HG03175 (cell line): Measurements from ENCODE around the gene E2F8.

Experiments
- ATAC-seq: cut with Tn5 transposase; IDR thresholded peaks from one replicate; pipeline ENCODE4 v1.9.1; 2021; ENCODE audit warnings: mild to moderate bottlenecking, moderate library complexity; ENCODE audit not compliant: unreplicated experiment

Gene E2F8

DNA sequence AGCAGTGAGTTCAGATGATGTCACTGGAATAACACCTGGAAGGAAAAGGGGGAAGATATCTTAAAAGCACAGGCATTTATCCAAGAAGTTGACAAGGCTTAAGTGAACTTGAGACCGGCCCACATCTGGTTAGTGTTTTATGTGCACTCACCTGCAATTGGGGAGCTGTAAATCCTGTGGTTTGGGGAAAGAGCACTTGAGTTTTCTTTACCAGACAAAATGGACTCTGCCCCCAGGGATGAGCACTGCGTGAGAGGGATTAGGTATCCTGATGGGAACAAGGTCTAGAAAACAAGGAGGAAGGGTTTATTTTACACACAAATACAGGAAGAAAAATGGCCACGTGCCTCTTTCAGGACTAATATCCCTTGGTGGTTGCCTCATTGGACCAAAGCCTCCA lies 15.2 kb downstream of the E2F8 start:
- no peak for ATAC-seq

DNA sequence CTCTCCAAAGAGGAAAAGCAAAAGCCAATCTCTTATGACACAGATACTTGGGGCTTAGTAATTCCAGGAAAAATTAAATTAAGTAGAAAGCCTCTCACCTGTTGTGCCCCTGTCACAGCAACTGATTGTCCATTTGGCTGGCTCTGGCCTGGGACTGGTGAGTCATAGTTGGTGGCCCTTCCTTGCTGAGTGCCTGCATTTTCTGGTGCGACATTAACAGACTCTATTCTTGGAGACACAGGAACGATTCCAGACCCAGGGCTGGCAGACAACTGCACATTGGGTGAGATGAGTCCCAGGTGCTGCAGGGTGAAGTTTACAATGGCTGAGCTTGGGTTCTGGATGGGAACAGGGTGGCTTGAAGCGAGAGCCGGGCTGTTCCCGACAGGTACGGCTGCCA lies 15.6 kb downstream of the E2F8 start:
- no peak for ATAC-seq

DNA sequence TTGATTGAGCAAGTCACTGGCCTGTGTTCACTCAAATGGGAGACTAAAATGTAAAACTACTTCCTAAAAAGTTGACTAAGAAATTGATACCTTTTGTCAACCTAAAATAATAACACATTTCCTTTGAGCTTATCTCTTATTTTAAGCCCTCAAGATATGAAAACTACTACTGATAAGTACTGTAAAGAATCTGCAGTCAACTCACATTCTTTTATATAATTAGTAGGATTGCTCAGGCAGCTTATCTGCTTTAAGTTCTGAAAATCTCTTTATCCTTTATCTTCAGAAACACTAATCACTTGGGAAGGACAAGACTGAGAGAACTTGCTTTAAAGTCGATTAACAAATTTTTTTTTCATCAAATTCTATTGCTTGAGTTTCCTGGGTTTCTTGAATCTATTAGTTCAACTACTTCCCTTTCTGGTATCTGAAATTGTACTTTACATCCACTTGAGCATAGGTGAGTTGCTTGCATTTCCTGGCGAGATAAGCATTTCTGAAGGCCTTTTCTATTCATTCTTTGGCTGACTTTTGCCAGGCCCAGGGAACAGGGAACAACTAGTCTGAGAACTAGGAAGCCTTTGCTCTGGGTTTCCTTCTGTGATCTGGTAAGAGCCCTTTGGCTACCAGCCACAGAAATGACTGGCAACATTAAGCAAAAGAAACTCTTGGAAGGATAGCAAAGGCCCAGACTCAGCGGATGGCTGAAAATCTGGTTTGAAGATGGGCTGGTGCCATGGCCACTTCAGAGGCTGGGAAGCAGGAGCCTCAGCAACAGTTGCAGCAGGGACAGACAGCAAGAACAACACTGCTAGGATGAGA lies 19.6 kb downstream of the E2F8 start:
- ATAC-seq = no peak

DNA sequence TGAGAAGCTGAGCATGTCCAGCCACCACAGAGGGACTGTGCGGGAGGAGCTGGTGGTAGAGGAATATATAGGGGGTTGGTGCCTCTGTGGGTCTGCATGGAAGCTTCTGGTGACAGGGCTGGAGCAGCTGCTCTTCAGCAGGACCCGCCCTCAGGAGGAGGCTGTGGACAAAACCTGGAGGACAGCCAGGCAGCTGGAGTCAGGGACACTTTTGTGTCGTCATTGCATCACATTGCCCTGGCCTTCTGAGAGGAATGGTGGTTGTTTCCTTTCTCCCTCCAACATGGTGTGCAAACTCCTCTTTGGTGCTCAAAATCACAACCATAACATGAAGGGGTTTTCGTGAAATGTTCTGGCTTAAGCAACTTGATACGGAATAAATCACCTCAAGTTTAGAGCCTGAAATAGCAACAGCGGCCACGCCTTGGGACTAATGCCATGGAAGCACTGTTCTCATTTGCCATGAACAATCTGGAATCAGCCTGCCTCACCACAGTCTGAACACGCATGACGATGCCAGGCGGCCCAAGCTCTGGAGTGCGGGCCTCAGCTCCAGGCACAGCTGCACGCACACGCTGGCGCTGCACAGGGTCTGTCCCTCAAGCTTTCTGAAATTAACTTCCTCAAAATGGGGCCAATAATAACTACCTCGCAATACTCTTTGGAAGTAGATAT lies 21.8 kb downstream of the E2F8 start:
- no peak for ATAC-seq

DNA sequence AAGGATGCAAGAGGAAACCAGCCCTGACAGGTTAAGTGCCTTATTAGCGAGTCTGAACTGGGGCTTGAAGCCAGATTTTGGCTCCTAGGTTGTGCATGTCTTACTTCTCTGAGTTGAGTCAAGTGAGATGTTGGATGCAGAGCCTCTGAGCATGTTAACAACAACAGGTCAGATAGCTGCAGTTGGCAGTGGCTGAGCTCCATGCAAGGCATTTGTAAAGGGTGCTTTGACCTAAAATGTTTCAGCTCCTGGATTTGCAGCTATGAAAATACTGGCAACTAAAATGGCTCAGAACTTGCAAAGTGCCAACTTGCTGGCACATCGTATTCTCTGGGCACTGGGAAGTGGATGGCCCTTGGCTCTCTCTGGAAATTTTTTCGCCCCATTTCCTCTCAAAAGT lies 22.5 kb downstream of the E2F8 start:
- ATAC-seq = no peak

DNA sequence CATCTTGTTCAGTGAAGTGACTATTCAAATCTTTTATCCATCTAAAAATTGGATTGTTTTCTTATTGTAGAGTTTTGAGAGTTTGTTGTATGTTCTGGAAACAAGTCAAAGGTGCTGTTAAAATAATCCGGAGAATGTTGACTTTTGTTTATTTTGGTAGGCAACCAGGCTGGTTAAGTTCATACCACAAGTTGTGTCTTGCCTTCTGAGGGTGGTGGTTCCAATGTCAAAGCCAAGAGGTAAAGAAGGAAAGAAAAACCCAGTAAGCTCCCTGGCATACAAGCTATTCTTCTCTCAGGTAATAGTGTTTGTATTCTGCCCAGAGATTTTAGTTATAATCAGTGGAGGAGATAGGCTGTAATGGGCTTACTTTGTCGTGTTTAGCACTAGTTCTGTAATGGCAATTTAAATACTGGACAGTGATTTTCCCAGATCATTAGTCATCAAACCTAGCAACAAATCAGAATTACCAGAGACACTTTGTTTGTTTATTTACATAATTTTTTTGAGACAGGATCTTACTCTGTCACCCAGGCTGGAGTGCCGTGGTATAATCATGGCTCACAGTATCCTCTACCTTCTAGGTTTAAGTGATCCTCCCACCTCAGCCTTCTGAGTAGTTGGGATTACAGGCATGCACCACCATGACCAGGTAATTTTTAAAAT lies 23.9 kb downstream of the E2F8 start:
- no peak for ATAC-seq

DNA sequence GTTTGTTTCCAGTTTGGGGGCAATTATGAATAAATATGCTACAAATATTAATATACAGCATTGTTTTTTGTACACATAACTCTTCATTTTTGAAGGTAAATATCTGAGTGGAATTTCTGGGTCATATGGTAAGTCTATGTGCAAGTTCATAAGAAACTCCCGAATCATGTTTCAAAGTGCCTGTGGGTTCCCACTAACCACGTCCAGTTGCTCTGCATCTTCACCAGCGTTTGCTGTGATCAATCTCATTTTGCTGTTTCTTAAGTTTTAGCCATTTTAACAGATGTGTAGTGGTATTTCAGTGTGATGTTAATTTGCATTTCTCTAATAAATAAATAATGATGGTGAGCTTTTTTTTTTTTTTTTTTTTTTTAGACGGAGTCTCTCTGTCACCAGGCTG lies 24.7 kb downstream of the E2F8 start:
- ATAC-seq = no peak

DNA sequence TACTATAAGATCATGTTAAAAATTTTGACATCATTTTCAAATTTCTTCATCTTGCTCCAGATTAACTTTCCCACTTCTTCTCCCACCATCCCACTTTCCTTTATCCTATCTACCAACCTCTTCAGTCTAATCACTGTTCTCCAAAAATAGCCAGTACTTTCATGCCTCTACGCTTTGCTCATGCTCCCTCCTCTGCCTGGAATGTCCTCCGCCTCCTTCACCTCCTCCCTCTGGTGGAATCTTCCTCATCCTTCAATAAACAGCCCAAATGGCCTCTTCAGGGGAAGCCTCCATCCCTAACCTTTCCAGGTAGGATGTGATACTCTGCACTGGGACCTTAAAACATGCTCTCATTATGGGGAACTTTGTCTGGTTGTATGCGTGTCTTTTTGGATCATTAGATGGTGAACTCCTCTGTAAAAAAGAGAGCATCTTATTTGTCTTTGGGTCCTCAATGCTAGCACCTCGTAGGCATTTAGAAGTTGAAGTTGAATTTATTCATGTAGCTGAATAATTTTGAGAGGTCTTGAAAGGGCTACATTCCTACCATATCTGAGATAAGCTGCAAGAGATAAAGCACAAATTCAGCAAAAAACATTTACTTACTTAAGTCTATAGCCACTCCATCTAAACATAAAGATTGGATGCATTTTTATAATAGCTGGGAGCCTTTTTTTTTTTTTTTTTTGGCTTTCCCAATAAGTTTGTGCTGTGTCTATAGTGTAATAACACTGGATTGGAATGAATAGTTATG lies 31.0 kb downstream of the E2F8 start:
- no peak for ATAC-seq

DNA sequence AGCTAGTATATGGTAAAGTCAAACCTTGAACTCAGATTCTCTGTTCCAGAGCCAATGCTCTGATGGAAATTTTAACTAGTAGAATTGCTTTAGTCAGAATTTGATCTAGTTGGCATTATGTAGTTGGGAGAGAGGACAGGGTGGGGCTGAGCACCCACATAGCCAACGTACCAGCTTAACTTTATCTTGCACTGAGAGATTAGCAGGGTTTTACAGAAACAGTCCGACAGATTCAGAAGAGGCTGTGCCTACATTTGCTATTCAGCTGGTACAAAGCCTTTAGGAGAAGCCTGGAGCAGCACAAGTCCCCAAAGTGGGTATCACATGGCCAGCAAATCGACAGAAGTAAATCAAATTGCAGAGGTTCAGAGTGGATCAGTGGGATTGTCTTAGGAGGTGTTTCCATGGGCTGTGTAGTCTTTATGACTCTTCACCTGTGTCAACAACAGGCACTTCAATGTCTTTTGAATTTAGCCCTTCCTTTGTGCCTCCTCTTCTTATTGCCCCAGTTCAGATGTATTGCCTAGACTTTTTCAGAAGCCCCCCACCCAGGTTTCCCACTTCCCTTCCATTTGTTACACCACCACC lies 31.7 kb downstream of the E2F8 start:
- ATAC-seq = no peak

DNA sequence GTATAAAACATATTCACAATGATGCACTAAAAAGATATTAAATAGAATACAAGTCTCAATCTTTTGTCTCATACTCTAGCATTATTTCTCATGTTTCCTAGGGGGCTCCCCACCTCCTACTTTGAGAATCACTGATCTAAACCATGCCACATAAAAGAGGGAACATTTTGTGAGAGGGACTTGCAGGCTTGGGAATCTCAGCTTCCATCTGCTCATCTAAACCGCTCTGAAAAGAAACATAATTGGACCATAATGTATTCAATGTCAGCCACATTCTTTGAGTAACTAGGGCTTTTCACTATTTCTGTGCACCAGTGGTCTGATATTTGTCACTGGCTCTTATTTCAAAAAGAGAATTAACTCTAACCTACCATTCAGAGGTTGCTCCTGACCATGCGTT lies 32.6 kb downstream of the E2F8 start:
- no peak for ATAC-seq

DNA sequence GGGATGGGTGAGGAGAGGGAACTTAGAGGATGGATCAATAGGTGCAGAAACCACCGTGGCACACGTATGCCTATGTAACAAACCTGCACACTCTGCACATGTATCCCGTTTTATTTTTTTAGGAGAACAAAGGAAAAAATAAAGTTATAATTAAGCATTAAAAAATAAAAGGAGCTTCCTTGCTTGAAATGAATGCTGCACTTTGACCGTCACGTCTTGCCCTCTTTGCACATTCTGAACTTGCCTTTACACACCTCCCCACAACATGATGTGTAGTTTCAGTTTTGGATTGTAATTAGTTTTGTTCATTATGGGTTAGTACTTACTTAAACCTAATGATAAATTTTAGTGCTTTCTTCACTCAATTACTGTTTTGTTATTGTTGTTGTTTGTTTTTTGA lies 35.9 kb downstream of the E2F8 start:
- ATAC-seq = no peak

DNA sequence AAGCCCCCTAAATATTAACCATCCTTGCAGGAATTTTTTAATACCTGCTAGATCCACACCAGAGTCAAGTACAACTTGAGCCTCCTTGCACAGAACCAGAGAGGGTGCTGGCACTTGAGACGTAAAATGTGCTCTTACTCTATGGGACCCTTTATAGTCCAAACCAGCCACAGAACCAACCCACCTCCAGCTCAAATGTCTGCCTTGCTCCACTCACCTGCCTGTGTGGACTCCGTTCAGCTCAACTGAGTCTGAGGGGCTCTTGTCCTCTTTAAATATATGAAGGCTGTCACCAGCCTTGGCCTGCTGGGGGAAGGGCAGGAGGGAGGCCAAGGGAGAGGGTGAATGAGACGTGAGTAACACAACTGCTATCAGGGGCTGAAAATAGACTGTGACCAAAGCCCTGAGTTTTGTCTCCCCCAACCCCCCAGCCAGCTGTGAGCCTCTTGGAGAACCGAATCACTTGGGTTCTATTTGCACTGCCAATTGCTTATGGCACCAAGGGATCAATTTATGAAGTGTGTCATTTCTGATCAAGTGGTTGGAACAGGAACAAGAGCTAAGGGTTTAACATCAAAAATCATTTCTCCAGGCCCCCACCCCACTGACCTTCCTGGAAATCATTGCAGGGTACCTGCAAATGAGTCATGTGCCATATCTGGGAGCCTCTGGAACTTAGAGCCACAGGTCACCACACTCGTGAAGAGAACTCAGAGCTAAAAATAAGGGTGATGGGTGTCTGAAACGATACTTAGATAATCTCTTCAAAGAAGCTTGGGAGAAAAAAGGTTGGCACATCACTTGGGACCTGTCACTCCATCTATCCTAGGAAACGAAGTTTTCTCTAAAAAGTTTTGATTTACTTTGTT lies 38.8 kb downstream of the E2F8 start, which contains the start of gene CSRP3:
TSS of gene CSRP3 (minus strand) at position 247 of the 869 bp plus-strand sequence. CDS start 9,535 bp downstream, outside the sequence.
- no peak for ATAC-seq

DNA sequence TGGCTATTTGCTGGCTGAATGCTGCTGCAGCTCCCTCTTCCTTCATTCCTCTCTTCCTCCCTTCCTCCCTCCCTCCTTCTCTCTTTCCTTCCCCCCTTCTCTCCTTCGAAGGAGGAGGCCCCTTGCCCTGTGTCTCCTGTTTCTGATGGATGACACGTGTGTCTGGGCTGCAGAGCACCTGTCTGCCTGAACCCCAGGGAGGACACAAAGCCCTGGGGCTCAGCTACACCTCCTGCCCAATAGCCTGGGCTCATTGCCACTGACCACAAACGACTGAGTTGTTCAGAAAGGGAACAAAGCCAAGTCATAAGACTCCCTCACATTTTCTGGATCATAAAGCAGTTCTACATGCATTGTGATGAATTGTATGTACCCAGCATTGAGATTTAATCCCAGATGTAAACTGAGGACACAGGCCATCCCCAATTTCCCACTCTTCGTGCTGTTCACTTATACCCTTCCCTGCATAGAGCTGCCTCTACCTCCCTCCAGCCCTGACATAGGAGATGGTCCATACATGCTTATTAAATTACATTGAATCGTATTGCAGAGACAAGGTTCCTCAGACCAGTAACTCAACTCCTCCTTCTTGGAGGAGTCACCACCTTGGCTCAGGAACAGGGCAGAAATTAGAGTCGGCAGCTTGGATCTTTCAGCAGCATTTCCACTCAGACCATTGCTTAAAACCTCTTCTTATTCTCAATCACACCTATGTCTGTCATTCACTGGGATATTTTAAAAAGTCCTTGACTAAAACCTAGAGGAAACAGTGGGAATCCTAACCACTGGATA lies 40.1 kb downstream of the E2F8 start:
- no peak for ATAC-seq

DNA sequence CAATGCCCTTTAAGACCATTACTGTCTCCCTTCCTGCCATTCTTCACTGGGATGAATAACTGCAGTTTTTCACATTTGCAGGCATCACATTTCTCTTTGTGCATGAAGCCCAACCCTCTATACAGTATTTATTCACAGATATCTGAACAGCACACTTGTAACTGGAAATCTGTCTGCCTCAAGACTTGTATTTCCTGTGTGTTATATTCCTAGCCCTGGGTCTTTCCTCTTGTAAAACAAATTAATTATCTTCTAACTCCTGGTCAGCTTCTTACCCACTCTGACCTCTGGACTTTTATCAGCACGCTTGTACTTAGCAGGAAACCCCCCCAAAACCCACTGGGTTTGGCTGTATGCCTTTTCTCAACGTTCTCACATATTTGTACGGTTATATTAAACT lies 41.0 kb downstream of the E2F8 start:
- ATAC-seq = no peak

DNA sequence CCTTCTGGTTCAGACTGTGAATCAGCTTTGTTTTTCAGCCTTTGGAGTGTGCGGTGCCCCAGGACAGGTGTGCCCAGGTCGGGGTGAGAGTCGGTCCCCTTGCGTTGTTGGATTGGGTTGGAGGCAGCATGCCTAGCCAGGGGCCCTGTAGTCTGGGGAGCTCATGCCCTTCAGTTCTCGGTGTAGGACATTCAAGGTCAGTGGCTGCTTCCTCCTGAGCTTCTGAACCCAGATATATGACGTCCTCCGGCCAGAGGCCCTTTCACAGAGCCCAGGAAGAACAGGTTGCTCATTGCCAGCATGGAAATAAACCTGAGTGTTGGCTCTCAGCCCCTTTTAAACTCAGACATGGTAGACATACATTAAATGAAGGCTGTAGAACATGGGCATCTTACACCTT lies 41.7 kb downstream of the E2F8 start:
- ATAC-seq = no peak

DNA sequence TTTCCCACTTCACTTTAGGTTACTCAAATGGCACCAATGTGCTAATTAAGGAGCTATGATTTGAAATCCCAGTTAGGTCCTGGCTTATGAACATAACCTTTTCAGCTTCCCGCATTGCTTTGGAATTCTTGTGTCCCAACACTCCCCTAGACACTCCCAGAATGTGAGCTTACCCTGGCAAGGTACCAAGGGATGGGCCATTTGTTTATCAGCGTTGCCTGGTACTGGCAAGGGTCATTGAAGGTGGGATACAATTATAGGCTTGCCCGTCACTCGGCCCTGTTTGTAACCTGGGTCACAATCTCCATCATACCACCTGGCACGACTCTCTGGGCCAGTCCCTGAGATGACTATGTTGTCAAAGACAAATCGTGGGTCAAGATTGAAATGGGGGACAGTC lies 44.3 kb downstream of the E2F8 start:
- ATAC-seq = no peak

DNA sequence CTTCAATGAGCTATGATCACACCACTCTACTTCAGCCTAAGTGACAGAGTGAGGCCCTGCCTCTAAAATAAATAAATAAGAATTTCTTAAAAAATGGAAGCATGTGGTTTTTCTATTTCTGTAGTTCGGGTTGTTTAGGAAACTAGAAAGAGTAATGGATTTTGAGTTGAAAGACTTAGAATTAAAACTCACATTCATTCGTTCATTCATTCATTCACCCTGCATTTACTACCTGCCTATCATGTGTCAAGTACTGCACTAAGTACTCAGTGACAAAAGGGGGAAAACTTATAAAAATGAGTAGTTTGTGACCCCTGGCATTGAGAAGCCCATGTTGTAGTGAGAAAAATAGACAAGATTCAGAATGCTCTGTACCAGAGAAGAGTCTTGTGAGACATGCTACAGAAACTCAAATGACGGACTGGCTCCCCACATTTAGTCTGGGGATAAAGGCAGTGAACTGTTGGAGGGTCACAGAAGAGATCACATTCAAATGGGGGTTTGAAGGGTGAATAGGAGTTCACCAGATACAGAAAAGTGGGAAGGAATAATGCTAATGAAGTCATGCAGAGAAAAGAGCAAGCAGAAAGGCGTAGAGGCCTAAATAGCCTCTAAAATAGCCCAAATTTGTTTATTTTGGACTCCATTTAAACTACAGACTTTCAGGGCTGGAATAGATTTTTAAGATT lies 46.0 kb downstream of the E2F8 start:
- ATAC-seq = no peak

DNA sequence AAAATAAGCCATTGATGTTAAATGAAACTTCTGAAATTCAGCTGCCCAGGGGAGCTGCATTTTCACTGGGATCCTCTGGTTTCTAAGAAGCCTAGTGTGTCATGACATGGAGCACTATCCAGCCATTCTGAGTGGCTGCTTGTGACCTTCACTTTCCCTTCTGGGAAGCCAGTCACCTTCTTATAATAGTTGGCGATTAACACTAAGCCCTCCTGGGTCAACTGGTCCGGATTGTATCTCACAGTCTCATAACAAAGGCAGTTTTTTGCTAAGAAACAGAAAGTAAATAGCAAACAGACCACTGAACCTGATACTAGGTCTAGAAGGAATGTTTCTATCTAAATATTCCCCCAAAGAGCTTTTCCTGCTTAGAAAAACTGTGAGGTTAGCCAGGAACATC lies 46.8 kb downstream of the E2F8 start:
- no peak for ATAC-seq
